MCF 10A (cell line): Measurements from ENCODE around the gene CBX4. TPM values are rescaled to one million over a fixed set of nuclear protein-coding genes. Genes with fewer than 3 reads are reported as not detected.

ENCODE experiments used
- BruUV-seq: library from RNA; stranded (reverse); fragments of 400-500 nt; replicated peaks from 2 replicates; lab custom pipeline; 2021; lab: Mats Ljungman, UMichigan
- CTCF ChIA-PET: fragments of 300-600 bp; sonication (Branson Sonifier 250); formaldehyde crosslinking; extraction: SDS; loops from one replicate; lab custom pipeline; 2021; ENCODE audit warnings: antibody characterized with exemption, inconsistent platforms; lab: Yijun Ruan, JAX
- POLR2A ChIA-PET: fragments of 300-600, 350-650 bp; sonication (Branson Sonifier 250); formaldehyde crosslinking; extraction: SDS; loops from one replicate; lab custom pipeline; 2020; ENCODE audit warnings: antibody characterized with exemption, inconsistent platforms; lab: Yijun Ruan, JAX
- DNase-seq: peaks from one replicate; pipeline ENCODE4 v3.0.0-alpha.2; 2018; ENCODE audit not compliant: unreplicated experiment
- H3K27ac Mint-ChIP-seq: one replicate; pipeline ENCODE4 v1.8.0; 2022; ENCODE audit warnings: mild to moderate bottlenecking, low read depth, mixed read lengths; ENCODE audit not compliant: unreplicated experiment
- H3K27me3 Mint-ChIP-seq: one replicate; pipeline ENCODE4 v1.8.0; 2022; ENCODE audit warnings: mixed read lengths; ENCODE audit not compliant: insufficient read depth, unreplicated experiment
- H3K36me3 Mint-ChIP-seq: one replicate; pipeline ENCODE4 v1.8.0; 2022; ENCODE audit warnings: mild to moderate bottlenecking, moderate library complexity, mixed read lengths; ENCODE audit not compliant: insufficient read depth, unreplicated experiment
- H3K4me1 Mint-ChIP-seq: one replicate; pipeline ENCODE4 v1.8.0; 2022; ENCODE audit warnings: mixed read lengths; ENCODE audit not compliant: insufficient read depth, unreplicated experiment
- H3K4me3 Mint-ChIP-seq: one replicate; pipeline ENCODE4 v1.8.0; 2022; ENCODE audit warnings: mild to moderate bottlenecking, moderate library complexity, mixed read lengths; ENCODE audit not compliant: unreplicated experiment
- H3K9me3 Mint-ChIP-seq: one replicate; pipeline ENCODE4 v1.8.0; 2022; ENCODE audit warnings: mixed read lengths; ENCODE audit not compliant: unreplicated experiment
- intact Hi-C: fragments of 100-400 bp; cut with micrococcal nuclease; formaldehyde crosslinking; loops from 2 replicates; pipeline ENCODE4 v1.14.1; 2022
- total RNA-seq: library from RNA; stranded (reverse); gene quantifications from 2 replicates; pipeline ENCODE4 v1.2.3, GENCODE V29; 2022
- TF ChIP-seq, protein P1 (sequence below): fragments of 200-600 bp; IDR thresholded peaks from one replicate; pipeline ENCODE4 v1.8.0; 2022; ENCODE audit warnings: antibody characterized with exemption, mild to moderate bottlenecking; ENCODE audit not compliant: unreplicated experiment

The CBX4 gene
- total RNA-seq, 1 experiment from 2014 or later: 89.7 TPM

DNA sequence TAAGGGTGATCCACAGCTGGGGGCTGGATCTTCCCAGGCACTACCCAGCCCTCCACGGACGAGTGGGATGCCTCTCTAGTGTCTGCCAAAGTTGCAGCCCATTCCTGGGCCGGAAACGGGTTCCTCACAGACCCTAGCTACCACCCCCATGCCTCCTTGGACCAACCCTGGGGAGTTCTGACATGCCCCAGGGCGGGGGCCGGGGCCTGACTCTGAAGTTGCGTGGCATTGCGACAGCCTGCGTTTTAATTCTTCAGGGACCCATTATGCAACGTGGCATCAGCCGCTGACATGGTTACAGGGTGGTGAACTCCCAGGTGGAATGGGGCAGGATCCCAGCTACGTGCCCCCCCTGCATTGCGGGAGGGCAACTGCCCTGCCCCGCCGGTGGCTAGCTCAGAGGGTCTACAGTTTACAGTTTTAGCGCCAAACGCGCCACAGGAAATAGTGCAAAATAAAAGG lies 2.7 kb downstream of the CBX4 start:
- no peaks in the 10 kb centered on the region for H3K9me3 Mint-ChIP-seq
- CTCF ChIA-PET: interaction anchor here (0.6 to 5.0 kb wide), 15 partner anchors 9 to 169 kb away, joined by 3 to 34 read pairs (median 4); partner anchors contain the start of gene CBX8
- POLR2A ChIA-PET: interaction anchor here (0.7 to 3.9 kb wide), 26 partner anchors 10 to 931 kb away, joined by 3 to 36 read pairs (median 4); partner anchors contain the start of gene CBX8
- H3K27ac Mint-ChIP-seq: peak overlapping the region; percentile 93
- intact Hi-C loops: loop anchor here (2.0 to 10.0 kb wide), 2 partner anchors 26 to 92 kb away; no protein-coding TSS in a partner anchor
- peaks cover 11% of the 10 kb centered on the region for H3K4me1 Mint-ChIP-seq
- TF ChIP-seq, protein P1, sequence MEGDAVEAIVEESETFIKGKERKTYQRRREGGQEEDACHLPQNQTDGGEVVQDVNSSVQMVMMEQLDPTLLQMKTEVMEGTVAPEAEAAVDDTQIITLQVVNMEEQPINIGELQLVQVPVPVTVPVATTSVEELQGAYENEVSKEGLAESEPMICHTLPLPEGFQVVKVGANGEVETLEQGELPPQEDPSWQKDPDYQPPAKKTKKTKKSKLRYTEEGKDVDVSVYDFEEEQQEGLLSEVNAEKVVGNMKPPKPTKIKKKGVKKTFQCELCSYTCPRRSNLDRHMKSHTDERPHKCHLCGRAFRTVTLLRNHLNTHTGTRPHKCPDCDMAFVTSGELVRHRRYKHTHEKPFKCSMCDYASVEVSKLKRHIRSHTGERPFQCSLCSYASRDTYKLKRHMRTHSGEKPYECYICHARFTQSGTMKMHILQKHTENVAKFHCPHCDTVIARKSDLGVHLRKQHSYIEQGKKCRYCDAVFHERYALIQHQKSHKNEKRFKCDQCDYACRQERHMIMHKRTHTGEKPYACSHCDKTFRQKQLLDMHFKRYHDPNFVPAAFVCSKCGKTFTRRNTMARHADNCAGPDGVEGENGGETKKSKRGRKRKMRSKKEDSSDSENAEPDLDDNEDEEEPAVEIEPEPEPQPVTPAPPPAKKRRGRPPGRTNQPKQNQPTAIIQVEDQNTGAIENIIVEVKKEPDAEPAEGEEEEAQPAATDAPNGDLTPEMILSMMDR: no peak
- peak; percentile 84 for DNase-seq
- H3K27me3 Mint-ChIP-seq: peaks cover 11% of the 10 kb centered on the region
- BruUV-seq: no TSS peak
- H3K36me3 Mint-ChIP-seq: peaks cover 55% of the 10 kb centered on the region
- H3K4me3 Mint-ChIP-seq: peak overlapping the region; percentile 90

DNA sequence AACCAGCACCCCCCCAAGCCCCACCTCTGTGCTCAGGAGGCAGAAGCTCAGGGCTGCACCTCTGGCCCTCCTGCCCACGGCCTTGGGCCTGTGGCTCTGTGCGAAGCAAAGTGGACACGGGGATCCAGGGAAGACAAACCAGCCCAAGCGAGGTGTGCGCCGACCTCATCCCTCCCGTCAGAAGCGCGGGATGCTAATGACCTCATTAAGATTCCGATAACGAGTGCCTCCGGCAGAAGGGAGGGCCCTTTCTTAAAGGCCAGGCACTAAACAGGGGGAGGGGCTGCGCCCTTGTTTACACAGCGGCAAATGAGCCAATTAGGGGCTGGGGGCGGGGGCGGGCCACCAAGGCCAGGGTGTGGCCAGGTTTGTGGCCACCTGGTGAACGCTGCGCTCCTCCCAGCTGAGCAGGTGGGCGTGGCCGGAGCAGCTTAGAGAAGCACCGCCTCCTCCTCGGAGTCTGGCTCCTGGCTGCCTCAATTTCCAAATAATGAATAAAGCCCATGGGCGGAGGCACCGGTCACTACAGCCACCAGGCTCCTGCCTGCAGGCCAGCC lies 3.2 kb downstream of the CBX4 start:
- ChIA-PET POLR2A (interaction anchor here (0.7 to 3.9 kb wide), 15 partner anchors 10 to 193 kb away, joined by 3 to 36 read pairs (median 11); partner anchors contain the start of gene CBX8), CTCF (interaction anchor here (0.5 to 5.0 kb wide), 13 partner anchors 8 to 749 kb away, joined by 3 to 34 read pairs (median 3); partner anchors contain the start of gene CBX8)
- H3K27ac Mint-ChIP-seq: peak overlapping the region; percentile 93
- intact Hi-C loops: loop anchor here (2.0 to 10.0 kb wide), 2 partner anchors 25 to 91 kb away; no protein-coding TSS in a partner anchor
- peaks cover 10% of the 10 kb centered on the region for H3K27me3 Mint-ChIP-seq
- H3K9me3 Mint-ChIP-seq: no peaks in the 10 kb centered on the region
- no TSS peak for BruUV-seq
- TF ChIP-seq, protein P1: no peak
- DNase-seq: peak; percentile 49
- peaks cover 11% of the 10 kb centered on the region for H3K4me1 Mint-ChIP-seq
- peaks cover 55% of the 10 kb centered on the region for H3K36me3 Mint-ChIP-seq
- peak overlapping the region; percentile 90 for H3K4me3 Mint-ChIP-seq

DNA sequence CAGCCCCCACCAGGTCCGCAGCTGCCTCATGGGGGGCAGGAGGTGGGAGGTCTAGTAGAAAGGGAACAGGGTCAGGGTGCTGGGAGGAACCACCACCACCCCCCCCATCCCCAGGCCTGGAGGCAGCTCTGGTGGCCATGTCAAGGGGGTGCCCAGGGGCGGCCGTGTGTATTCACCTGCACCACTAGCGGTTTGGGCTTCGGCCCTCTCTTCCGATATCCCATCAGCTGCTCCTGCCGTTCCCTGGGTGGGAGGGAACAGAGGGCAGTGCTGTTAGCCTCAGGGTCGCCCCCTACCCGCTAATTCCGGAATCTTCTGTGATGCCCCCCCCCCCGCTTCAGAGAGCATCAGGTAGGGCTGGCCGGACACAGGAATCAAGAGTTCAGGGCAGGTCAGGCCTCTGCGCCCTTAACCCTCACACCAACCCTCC lies 3.8 kb downstream of the CBX4 start:
- peak overlapping the region; percentile 90 for H3K4me3 Mint-ChIP-seq
- no peak for DNase-seq
- H3K4me1 Mint-ChIP-seq: peaks cover 11% of the 10 kb centered on the region
- H3K27ac Mint-ChIP-seq: no peak overlapping the region
- H3K27me3 Mint-ChIP-seq: peaks cover 4% of the 10 kb centered on the region
- TF ChIP-seq, protein P1: no peak
- intact Hi-C loops: loop anchor here (10.0 kb wide), 1 partner anchor 91 kb away; no protein-coding TSS in a partner anchor
- BruUV-seq: no TSS peak
- H3K9me3 Mint-ChIP-seq: no peaks in the 10 kb centered on the region
- CTCF ChIA-PET: interaction anchor here (0.5 to 5.0 kb wide), 11 partner anchors 8 to 748 kb away, joined by 3 to 34 read pairs (median 4); no protein-coding TSS in a partner anchor
- POLR2A ChIA-PET: interaction anchor here (1.0 to 3.9 kb wide), 10 partner anchors 15 to 158 kb away, joined by 3 to 36 read pairs (median 16); partner anchors contain the start of gene CBX8
- peaks cover 55% of the 10 kb centered on the region for H3K36me3 Mint-ChIP-seq
